HL-60/S4 (cell line): ENCODE results near the gene FAM234A.
"Not testable (repeated sequence)": the region's sequence is repeated elsewhere in the genome, so short reads cannot be mapped to it uniquely, and the experiment has no call there.

Experiments used
- in situ Hi-C: fragments of 300-500 bp; cut with MboI; formaldehyde crosslinking; loops from 2 replicates; pipeline ENCODE4 v1.14.3; 2022; ENCODE audit warnings: low sequenced_read_pairs

The FAM234A gene

GRCh38 chr16:263944-264343 is 29.3 kb downstream of the FAM234A start:
- in situ Hi-C loops: no loop called here

GRCh38 chr16:264440-264951 is 29.9 kb downstream of the FAM234A start:
- in situ Hi-C loops: no loop called here

DNA sequence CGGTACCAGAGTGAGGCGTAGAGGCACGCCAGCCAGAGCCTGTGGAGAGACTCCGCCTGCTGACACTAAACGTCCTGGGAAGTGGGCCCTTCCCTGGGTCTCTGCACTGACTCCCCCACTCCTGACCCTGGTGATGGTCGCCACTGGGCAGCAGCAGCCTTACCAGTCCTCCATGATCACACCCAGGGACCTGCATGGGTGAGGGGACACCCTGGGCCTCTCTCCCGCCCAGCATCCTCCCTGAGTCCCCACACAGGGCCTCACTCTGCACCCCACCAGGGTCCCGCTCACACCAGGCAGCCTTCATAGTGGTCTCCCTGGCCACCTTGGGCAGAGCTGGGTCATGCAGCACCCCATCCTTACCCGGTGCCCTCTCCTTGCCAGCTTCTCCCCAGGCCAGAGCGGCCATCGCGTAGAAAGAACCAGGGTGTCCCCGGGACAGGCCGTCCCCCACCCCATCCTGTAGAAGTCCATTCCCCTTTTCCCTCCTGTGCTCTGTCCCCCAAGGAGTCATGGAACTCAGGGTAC is 30.4 kb downstream of the FAM234A start:
- in situ Hi-C loops: no loop called here

DNA sequence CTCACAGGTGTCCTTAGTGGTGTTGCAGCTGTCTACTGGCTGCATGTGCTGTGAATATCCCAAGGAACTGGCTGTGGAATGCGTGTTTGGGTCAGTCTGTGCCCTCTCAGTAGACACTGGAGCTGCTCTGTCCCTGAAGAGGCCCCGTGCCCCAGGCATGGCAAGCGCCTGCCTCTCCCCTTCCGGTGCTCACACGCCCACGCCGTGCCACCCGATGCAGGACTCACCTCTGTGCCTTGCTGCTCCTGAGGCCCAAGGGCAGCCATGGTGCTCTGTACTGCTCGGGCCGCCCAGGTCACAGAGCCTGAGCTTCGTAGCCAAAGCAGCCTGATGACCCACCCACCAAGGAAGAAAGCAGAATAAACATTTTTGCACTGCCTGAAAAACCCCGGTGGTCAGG is 31.1 kb downstream of the FAM234A start:
- in situ Hi-C loops: no loop called here

DNA sequence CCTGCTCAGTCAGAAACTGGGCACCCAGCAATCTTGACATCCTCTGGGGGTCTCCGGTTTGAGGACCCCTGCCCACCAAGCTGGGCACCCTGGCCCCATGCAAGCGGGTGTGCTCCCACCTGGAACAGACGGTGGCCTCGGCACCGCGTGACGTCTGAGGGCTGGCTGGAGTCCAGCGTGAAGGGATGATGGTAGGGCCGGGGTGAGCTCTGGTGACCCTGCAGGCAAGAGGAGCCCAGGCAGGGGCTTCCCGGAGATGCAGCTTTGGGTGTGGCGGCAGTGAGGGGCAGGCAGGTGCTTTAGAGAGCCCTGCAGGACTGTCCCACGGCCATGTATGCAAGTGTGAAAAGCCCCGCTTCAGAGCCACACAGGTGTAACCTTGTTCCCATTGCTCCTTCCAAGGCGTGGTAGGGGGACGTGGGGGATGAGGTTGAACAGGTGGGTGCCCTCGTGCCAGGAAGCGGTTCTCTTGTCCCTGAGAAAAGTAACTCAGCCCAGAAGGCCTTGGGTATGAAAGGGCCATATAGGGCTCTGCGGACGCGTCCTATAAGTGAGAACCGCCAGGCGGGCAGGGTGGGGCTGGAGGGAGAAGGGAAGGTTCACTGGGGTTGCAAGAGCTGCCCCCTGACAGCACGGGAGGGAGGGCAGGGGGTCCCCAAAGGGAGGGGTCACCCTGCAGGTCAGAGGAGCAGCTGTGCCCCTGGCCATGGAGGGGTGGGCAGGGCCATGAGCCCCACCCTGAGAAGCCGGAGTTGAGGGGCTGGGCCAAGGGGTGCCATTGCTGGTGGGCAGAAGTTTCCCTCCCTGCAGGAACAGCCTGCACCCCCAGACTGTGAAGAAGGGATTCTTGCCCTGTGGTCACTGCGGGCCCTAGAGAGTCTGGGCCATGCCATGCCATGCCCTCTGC is 31.9 kb downstream of the FAM234A start:
- in situ Hi-C loops: no loop called here

- in situ Hi-C loops: not testable (repeated sequence)
These were observed 32.9 kb downstream of the FAM234A start for GRCh38 chr16:267562-267961.

DNA sequence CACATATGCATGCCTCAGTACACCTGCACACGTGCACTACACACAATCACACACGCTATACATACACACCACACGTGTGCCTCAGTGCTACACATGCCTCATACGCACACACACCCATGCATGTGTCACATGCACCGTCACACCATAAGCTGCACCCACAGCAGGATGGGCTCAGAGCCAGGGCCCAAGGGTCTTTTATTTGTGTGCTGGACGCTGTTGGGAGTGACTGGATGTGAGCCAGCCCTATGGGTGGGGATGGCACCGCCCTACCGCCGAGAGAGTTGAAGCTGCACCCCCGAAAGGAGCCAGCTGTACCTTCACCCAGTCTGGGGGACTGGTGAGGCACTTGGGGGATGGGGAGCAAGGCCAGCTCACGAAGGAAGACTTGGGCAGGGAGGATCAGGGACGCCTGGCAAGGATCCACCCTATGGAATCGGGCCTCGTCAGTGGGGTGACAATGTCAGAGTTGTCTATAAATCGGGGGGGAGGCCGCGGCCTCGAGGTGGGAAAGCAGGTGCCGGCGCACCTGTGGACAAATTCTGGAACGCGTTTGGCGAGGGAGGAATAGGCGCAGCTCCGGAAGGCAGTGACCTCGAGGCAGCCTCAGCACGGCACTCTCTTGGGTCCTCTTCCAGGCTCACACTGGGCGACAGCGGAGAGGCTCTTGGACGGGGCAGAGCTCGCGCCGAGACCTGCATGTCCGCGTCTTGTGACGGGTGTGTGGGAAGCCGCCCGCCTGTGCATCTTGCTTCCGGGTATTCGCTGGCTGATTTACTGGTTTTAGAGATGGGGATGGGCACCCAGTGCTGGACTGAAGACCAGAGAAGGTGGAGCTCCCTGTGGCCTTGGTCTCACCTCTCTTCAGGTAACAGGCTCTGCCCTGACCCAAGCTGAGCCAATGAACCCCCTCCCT is 33.8 kb downstream of the FAM234A start:
- in situ Hi-C loops: no loop called here

DNA sequence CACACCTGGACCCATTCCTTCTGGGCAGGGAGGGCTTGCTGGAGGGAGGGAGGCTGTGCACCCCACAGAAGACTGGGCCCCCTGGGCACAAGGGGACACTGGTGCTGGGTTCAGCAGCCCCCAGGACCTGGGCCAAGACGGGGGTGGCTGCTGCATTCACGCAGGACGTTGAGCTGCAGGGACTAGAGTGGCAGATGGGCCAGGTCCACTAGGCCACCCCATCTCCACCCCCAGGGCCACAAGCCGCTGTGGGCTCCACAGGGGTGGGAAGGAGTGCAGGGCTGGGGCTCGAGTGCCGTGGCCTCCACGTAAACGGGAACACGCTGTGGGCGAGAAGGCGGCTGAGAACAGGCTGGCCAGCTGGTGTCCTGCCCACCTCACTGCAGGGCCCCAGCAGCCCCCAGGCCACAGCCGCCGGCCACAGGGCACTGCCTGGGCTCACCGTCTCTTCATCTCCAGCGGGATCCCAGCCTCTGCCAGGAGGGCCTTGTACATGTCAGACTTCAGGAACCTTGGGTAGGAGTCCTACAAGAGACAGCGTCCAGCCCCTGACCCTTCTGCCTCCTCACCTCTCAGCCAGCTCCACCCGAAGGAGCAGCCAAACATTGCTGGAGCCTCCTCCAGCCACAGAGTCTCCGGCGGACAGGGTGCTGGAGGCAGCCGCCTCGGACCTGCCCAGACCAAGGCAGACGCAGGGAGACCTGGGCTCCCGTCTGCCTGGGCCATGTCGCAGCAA is 34.6 kb downstream of the FAM234A start:
- in situ Hi-C loops: no loop called here

DNA sequence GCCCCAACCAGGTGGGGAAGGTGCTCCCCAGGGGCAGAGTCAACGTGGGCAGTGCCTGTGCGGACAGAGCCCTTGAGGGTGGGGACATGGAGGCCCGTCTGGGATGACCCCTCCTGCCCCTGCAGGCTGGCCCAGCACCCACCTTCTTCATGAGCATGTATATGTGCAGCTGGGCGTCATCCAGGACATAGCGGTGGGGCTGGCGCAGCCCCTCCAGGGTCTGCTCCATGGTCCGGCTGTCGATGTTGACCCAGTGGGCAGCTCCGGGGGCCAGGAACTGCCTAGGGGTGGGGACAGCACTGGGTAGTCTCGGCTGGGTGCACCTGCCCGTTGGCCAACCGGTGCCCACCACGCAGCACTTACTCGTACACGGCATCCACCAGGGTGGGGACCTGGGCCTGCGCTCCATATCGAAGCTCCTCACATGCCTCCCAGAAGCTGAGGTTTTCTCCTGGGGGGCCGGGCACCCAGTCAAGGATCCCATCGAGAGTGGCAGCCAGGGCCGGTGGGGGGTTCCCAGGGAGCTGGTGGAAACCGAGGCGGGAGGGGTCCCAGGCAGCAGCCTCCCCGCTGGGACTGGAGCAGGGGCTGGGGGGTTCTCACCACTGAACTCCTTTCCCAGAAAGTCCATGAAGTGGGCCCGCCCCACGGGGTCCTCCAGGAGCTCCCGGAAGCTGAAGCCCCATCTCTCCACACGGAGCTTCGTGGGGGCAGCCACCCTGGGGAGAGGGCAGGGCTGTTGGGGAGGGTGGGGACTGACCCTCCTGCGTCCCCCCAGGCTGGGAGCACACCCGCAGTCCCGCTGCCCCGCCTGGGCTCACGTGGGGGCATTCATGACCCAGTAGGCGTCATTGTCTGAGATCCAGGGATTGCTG is 36.0 kb downstream of the FAM234A start:
- in situ Hi-C loops: no loop called here

GRCh38 chr16:272633-273546 is 38.3 kb downstream of the FAM234A start:
- in situ Hi-C loops: no loop called here

DNA sequence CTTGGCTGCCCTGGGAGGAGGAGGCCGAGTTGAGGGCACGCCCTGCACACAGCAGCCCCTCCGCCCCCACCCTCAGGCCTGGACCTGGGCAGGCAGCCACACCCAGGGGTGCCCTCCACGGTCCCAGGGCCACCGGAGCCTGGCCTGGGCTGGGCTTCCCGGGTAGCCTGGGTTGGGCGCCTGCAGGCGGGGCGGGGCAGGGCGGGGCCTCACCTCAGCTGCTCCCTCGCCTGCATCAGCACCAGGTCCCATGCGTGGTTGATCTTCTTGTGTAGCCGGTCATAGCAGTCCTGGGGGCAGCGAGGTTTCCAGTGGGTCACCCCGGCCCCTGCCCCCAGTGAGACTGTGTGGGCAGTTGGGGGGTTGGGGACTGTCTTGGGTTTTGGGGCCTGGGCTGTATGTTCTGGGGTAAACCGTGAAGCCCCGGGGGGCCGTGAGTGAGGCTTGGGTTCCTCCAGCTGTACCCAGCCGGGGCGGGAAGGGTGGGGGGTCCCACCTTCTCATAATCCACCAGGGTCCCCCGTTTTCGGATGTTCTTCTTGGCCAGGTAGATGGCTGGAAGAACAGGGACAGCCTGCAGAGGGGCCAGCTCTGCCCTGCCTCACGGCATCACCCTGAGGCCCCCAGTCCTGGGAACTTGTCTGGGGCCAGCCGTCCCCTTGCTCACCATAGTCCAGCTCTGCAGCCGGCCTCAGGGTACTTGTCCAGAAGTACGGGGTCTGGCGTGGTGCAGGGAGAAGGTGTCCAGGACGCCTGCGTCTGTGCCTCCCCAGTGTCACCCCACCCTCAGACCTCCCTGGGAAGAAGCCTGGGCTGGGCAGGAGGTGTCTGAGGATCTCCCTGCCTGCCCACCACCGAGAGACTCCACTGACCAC is 39.2 kb downstream of the FAM234A start:
- in situ Hi-C loops: no loop called here

DNA sequence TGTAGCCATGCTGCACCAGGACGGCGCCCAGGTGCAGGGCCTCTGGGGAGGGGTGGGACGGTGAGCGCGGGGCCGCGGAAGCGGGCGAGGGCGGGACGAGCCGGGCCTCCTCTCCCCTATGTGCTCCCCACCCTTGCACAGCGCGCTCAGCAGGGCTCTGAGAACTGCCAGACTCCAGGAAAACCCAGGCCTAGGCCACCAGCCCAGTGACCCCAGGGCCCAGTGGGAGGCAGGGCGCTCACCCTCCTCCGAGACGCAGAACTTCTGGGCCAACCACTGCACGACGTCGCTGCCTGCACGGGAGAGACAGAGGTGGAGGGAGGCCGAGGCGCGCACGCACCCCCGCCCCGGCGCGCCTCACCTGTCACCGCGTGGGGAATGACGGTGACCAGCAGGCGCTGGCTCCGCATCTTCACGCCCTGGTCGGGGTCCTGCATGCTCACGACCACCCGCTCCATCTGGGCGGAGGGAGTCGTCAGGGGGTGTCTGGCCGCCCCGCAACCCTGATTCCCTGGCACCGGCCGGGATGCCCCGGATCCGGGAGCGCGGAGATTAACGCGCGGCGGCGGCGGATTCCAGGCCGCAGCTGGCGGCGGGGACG is 40.5 kb downstream of the FAM234A start:
- in situ Hi-C loops: no loop called here

GRCh38 chr16:275786-276232 is 41.2 kb downstream of the FAM234A start, which contains the start of gene RGS11:
RGS11 (minus strand) TSS chr16:275944; CDS start chr16:275911, 33 bp downstream.
- in situ Hi-C loops: no loop called here

- in situ Hi-C loops: no loop called here
These were observed 41.9 kb downstream of the FAM234A start for GRCh38 chr16:276426-277077.

DNA sequence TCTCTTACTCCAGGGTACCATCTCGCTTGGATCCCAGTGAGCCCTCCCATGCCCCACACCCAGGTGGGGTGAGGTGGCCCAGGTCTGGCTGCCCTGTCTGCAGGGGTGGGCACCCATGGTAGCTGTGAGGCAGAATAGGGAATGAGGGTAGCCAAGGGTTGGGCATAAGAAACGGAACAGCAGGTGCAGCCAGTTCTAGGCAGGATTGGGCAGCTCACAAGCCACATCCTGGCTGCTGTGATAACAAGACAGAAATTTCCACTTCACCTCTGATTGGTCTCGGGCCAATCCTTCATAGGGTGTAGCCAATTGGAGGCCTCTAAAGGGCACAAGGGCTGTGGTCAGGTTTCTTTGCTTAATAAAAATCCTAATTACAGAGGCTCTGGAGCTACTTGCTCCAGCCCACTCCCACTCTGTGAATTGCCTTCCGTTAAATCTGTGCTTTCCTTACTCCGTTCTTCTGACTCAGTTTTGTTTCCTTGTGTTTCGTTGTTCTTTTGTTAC is 44.3 kb downstream of the FAM234A start:
- in situ Hi-C loops: no loop called here

GRCh38 chr16:279531-279930 is 44.9 kb downstream of the FAM234A start:
- in situ Hi-C loops: no loop called here
